K562 (cell line): ENCODE data around the gene SKAP1. TPM values are rescaled to one million over a fixed set of nuclear protein-coding genes. Genes with fewer than 3 reads are reported as not detected.

Experiments used
- ATAC-seq: fragments of 200-7000 bp; cut with Tn5 transposase; 3 replicates; pipeline ENCODE4 v1.9.1; 2020; ENCODE audit warnings: moderate library complexity
- BruUV-seq: library from RNA; stranded (reverse); fragments of 400-500 nt; replicated peaks from 2 replicates; lab custom pipeline; 2021; lab: Mats Ljungman, UMichigan
- CTCF ChIA-PET: fragments of 300-600 bp; formaldehyde crosslinking; extraction: SDS; loops from one replicate; lab custom pipeline; 2021; ENCODE audit warnings: low intra/inter-chr PET ratio; lab: Yijun Ruan, JAX
- POLR2A ChIA-PET: fragments of 300-600, 350-650 bp; sonication (Branson Sonifier 250); formaldehyde crosslinking; extraction: SDS; loops from one replicate; lab custom pipeline; 2021; ENCODE audit warnings: antibody characterized with exemption, inconsistent platforms; lab: Yijun Ruan, JAX
- DNase-seq, 4 experiments: peaks; one replicate each; pipeline versions ENCODE4 v3.0.0 to v3.0.0-alpha.2; 2011 to 2018; ENCODE audit warnings: low spot score in 3 of 4, mixed read lengths in 3 of 4; ENCODE audit errors: extremely low read depth in 1 of 4
- FAIRE-seq: peaks from 2 replicates; lab custom pipeline; 2011; peaks lifted over from hg19 to GRCh38; lab: Jason Lieb, UNC
- H2AFZ ChIP-seq: 2 replicates; pipeline ENCODE4 v1.6.0; 2011; ENCODE audit warnings: low read depth, low read length, control low read depth, inconsistent platforms
- H3K27ac ChIP-seq: fragments of 200-600 bp; 3 replicates; pipeline ENCODE4 v1.8.0; 2011; ENCODE audit warnings: low read depth, mild to moderate bottlenecking, control low read depth, inconsistent platforms, low read length, moderate library complexity, mixed read lengths; ENCODE audit errors: extremely low read depth
- H3K27me3 ChIP-seq, 2 experiments: fragments of 300-600 bp in 1 of 2; 2 replicates in 1 of 2; 3 replicates in 1 of 2; pipeline versions ENCODE4 v1.6.0 to v1.8.0; 2011; ENCODE audit warnings: inconsistent platforms in 2 of 2, low read length in 2 of 2, mild to moderate bottlenecking in 1 of 2, mixed read lengths in 1 of 2, moderate library complexity in 1 of 2; ENCODE audit not compliant: control insufficient read depth in 2 of 2, insufficient read depth in 2 of 2
- H3K36me3 ChIP-seq: fragments of 300-600 bp; 3 replicates; pipeline ENCODE4 v1.8.0; 2011; ENCODE audit warnings: mild to moderate bottlenecking, low read length, inconsistent platforms; ENCODE audit not compliant: control insufficient read depth, insufficient read depth
- H3K4me1 ChIP-seq, 2 experiments: fragments of 200-600 bp in 1 of 2; replicated peaks in 1 of 2; 2 replicates in 1 of 2; 3 replicates in 1 of 2; pipeline versions ENCODE4 v1.5.1 to v1.8.0; 2011; ENCODE audit warnings: inconsistent platforms in 2 of 2, low read length in 2 of 2, mild to moderate bottlenecking in 1 of 2, mixed read lengths in 1 of 2, moderate library complexity in 1 of 2; ENCODE audit not compliant: control insufficient read depth in 2 of 2, insufficient read depth in 2 of 2
- H3K4me2 ChIP-seq: 2 replicates; pipeline ENCODE4 v1.6.1; 2011; ENCODE audit warnings: low read length, control low read depth, inconsistent platforms, mixed read lengths; ENCODE audit not compliant: insufficient read depth
- H3K4me3 ChIP-seq: fragments of 200-600 bp; sonication (generic), shearing (Covaris generic); 2 replicates; pipeline ENCODE4 v1.5.1; 2016; ENCODE audit warnings: control low read depth, inconsistent platforms
- H3K79me2 ChIP-seq: fragments of 200-600 bp; 3 replicates; pipeline ENCODE4 v1.8.0; 2011; ENCODE audit warnings: low read length, inconsistent platforms; ENCODE audit not compliant: control insufficient read depth, insufficient read depth
- H3K9ac ChIP-seq, 2 experiments: 2 replicates each; pipeline versions ENCODE4 v1.6.0 to v1.6.1; 2011; ENCODE audit warnings: low read depth in 2 of 2, low read length in 2 of 2, control low read depth in 1 of 2, inconsistent platforms in 1 of 2, mild to moderate bottlenecking in 1 of 2, mixed read lengths in 1 of 2; ENCODE audit not compliant: insufficient read depth in 1 of 2
- H3K9me1 ChIP-seq: one replicate; pipeline ENCODE4 v1.6.0; 2011; ENCODE audit warnings: inconsistent platforms, mild to moderate bottlenecking, low read length, moderate library complexity; ENCODE audit not compliant: control insufficient read depth, insufficient read depth
- H3K9me3 ChIP-seq: replicated peaks from 2 replicates; pipeline ENCODE4 v1.5.1; 2011; ENCODE audit warnings: low read depth, low read length, inconsistent platforms; ENCODE audit not compliant: control insufficient read depth, insufficient read depth
- H4K20me1 ChIP-seq: replicated peaks from 2 replicates; pipeline ENCODE4 v1.6.1; 2011; ENCODE audit warnings: low read length, inconsistent platforms, mixed read lengths; ENCODE audit not compliant: control insufficient read depth, insufficient read depth
- CBX2 ChIP-seq: fragments of 200-600 bp; sonication (generic); IDR thresholded peaks from one replicate; pipeline ENCODE4 v1.6.1; 2012; ENCODE audit warnings: mild to moderate bottlenecking, low read length, inconsistent platforms; ENCODE audit not compliant: insufficient read depth, poor library complexity, severe bottlenecking
- CSDE1 ChIP-seq, 2 experiments: fragments of 450-650 bp; IDR thresholded peaks; 2 replicates each; pipeline ENCODE4 v1.6.1; 2016; ENCODE audit warnings: mild to moderate bottlenecking in 1 of 2
- IRF2 ChIP-seq: sonication (generic); formaldehyde crosslinking; IDR thresholded peaks from 2 replicates; pipeline ENCODE4 v1.8.1; 2022; ENCODE audit warnings: mild to moderate bottlenecking, missing genetic modification reagents
- KLF13 ChIP-seq: fragments of 450-650 bp; IDR thresholded peaks from 2 replicates; pipeline ENCODE4 v1.6.1; 2016; ENCODE audit warnings: missing genetic modification characterization, low read depth, mild to moderate bottlenecking, missing compliant biosample characterization, moderate library complexity, borderline replicate concordance
- SMARCE1 ChIP-seq: fragments of 450-650 bp; IDR thresholded peaks from 2 replicates; pipeline ENCODE4 v1.7.1; 2016; ENCODE audit warnings: mild to moderate bottlenecking
- YY1 ChIP-seq, 3 experiments: IDR thresholded peaks; 2 replicates each; pipeline ENCODE4 v1.6.1; 2011; ENCODE audit warnings: low read length in 2 of 3, mild to moderate bottlenecking in 2 of 3, moderate library complexity in 2 of 3, borderline replicate concordance in 1 of 3, control low read depth in 1 of 3, low read depth in 1 of 3; ENCODE audit not compliant: insufficient read depth in 3 of 3, insufficient replicate concordance in 2 of 3, control insufficient read depth in 1 of 3, insufficient read length in 1 of 3; ENCODE audit errors: extremely low read depth in 1 of 3
- WGBS: fragments of 100-300 bp; shearing (Covaris generic); methylation state at CpG from one replicate; pipeline ENCODE4 v1.1.6; 2016; ENCODE audit warnings: low coverage, mixed read lengths; ENCODE audit not compliant: insufficient coverage; ENCODE audit errors: missing lambda C conversion rate; 5-methylcytosine and 5-hydroxymethylcytosine counted together
- in situ Hi-C: fragments of 300-500 bp; cut with MboI; formaldehyde crosslinking; loops from 4 replicates; pipeline ENCODE4 v1.15.0; 2018; ENCODE audit warnings: inconsistent platforms, mixed read lengths
- intact Hi-C: fragments of 100-400 bp; cut with micrococcal nuclease; formaldehyde crosslinking; loops from 2 replicates; pipeline ENCODE4 v1.14.2; 2022
- polyA plus RNA-seq, 8 experiments: library from polyadenylated mRNA; depleted of rRNA in 4 of 8; stranded (reverse) in 5 of 8; unstranded in 3 of 8; fragments of >200 nt; fragmentation: Nextera tagmentation in 2 of 8; fragmentation: Illumina TruSeq in 1 of 8; extraction: Ambion mirVana in 2 of 8; extraction: Trizol in 1 of 8; gene quantifications; 2 replicates each; pipeline versions ENCODE4 v1.2.1 to v1.2.3, GENCODE V29; 2011 to 2014; ENCODE audit warnings: inconsistent platforms in 1 of 8, missing spikeins in 1 of 8
- total RNA-seq, 7 experiments: library from RNA; depleted of rRNA in 6 of 7; stranded (reverse); fragments of >200 nt in 6 of 7; fragmentation: Illumina TruSeq in 2 of 7; extraction: Trizol in 2 of 7; gene quantifications; 2 replicates each; pipeline versions ENCODE4 v1.2.1 to v1.2.3, GENCODE V29; 2011 to 2021; ENCODE audit warnings: low replicate concordance in 1 of 7
- TF ChIP-seq, protein P1 (sequence below): fragments of 250-450 bp; sonication (Bioruptor Pico); IDR thresholded peaks from 2 replicates; pipeline ENCODE4 v1.4.0; 2020; ENCODE audit warnings: borderline replicate concordance
- TF ChIP-seq, protein P2 (sequence below): fragments of 250-450 bp; sonication (Bioruptor Pico); IDR thresholded peaks from 2 replicates; pipeline ENCODE4 v1.4.0; 2020; ENCODE audit warnings: mild to moderate bottlenecking, moderate library complexity, borderline replicate concordance

The SKAP1 gene
- total and polyA plus RNA-seq, 9 of the 15 experiments (the other 6 are each of a cell fraction or from before 2014, with no cell fraction given), result 0.06 to 0.80 (median 0.10) TPM; not detected in 4

DNA sequence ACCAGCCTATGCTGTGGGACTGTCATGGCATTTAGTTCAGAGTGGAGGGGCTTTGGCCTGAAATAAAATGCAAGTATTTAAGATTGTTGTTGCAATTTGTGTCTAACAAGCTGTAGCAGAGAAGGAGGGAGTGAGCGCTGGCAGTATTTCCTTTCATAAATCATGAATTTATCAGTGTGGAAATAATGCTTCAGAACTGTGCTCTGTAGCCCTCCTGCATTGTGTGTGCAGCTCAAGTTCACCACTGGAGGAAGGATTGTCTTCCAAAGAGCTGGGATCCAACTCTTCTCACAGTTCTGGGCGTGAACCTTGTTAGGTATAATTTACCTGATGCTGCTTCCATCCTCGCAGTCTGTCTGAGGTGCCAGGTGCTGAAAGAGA, 307.4 kb downstream of the SKAP1 start (continued):
- no peak for TF ChIP-seq YY1 (IDR thresholded peaks at IDR 0.05; ENCODE audit: borderline replicate concordance in 1 of 3, control insufficient read depth in 1 of 3, extremely low read depth in 1 of 3, insufficient read depth in 3 of 3, insufficient read length in 1 of 3, insufficient replicate concordance in 2 of 3, low read depth in 1 of 3, low read length in 2 of 3)
- no peak for TF ChIP-seq KLF13

DNA sequence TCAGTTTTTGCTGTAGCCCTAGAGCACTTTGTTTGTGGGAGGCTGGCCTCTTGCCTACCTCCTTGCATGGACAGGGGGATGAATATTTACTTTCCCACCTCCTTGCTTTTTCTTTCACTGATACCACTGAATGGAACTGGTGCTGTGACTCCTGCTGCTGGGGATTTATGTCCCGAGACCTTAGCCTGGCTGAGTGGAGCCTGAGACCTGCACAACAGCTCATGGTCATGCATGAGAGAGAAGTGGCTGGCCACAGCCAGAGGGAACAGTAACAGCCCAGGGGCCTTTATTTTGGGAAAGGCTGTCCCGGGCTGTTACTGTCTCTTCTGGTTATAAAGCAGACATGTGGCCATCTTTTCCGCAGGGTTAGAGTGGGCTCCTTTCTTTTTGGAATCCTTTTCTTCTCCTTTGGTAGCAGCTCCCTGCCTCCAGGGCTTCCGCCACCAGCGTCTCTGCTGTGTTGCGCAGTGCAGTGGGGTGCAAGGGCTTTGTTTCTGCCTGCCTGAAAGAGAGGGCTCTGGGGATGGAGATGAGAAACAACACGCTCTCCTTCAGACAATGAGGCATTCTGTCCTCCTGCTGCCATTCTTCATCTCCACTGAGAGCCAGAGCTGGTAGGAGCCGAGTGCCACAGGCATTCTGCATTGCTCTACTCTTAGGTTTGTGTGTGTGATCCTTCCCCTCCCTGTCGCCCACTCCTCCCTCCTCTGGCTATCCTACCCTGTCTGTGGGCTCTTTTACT, 307.9 kb downstream of the SKAP1 start:
- Histone ChIP-seq H3K27me3 (no peaks in the 10 kb centered on the region), H3K36me3 (peaks cover 52% of the 10 kb centered on the region; the same call in 2 of the 3 replicates), H2AFZ (no peak overlapping the region), H3K27ac (no peak overlapping the region), H3K4me2 (no peak overlapping the region), H4K20me1 (no peaks in the 10 kb centered on the region), H3K9me1 (no peaks in the 10 kb centered on the region), H3K4me3 (no peak overlapping the region), H3K4me1 (no peaks in the 10 kb centered on the region), H3K9me3 (no peaks in the 10 kb centered on the region), H3K79me2 (no peaks in the 10 kb centered on the region), H3K9ac (no peak overlapping the region)
- TF ChIP-seq, protein P1, sequence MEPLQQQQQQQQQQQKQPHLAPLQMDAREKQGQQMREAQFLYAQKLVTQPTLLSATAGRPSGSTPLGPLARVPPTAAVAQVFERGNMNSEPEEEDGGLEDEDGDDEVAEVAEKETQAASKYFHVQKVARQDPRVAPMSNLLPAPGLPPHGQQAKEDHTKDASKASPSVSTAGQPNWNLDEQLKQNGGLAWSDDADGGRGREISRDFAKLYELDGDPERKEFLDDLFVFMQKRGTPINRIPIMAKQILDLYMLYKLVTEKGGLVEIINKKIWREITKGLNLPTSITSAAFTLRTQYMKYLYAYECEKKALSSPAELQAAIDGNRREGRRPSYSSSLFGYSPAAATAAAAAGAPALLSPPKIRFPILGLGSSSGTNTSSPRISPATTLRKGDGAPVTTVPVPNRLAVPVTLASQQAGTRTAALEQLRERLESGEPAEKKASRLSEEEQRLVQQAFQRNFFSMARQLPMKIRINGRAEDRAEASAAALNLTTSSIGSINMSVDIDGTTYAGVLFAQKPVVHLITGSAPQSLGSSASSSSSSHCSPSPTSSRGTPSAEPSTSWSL (CRISPR knock-in tag), result no peak
- TF ChIP-seq SMARCE1 (no peak), IRF2 (no peak), CSDE1 (IDR thresholded peaks at IDR 0.05) (no peak), CBX2 (no peak)
- TF ChIP-seq, protein P2, sequence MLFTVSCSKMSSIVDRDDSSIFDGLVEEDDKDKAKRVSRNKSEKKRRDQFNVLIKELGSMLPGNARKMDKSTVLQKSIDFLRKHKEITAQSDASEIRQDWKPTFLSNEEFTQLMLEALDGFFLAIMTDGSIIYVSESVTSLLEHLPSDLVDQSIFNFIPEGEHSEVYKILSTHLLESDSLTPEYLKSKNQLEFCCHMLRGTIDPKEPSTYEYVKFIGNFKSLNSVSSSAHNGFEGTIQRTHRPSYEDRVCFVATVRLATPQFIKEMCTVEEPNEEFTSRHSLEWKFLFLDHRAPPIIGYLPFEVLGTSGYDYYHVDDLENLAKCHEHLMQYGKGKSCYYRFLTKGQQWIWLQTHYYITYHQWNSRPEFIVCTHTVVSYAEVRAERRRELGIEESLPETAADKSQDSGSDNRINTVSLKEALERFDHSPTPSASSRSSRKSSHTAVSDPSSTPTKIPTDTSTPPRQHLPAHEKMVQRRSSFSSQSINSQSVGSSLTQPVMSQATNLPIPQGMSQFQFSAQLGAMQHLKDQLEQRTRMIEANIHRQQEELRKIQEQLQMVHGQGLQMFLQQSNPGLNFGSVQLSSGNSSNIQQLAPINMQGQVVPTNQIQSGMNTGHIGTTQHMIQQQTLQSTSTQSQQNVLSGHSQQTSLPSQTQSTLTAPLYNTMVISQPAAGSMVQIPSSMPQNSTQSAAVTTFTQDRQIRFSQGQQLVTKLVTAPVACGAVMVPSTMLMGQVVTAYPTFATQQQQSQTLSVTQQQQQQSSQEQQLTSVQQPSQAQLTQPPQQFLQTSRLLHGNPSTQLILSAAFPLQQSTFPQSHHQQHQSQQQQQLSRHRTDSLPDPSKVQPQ (CRISPR knock-in tag), result no peak
- DNase-seq (no peak), FAIRE-seq (no peak), ATAC-seq (no peak)
- POLR2A ChIA-PET, result interaction anchor here (0.6 to 1.0 kb wide), 5 partner anchors 8 to 141 kb away, joined by 3 to 4 read pairs (median 3); no protein-coding TSS in a partner anchor
- no TSS peak for BruUV-seq
- in situ Hi-C loops (no loop called here), intact Hi-C loops (no loop called here)
- WGBS, result 83% methylated on average over 8 of the region's 9 CpGs
- CTCF ChIA-PET, result no interaction called here
